Limb (tissue), 2 donors: ENCODE data around the gene SERPIND1.
"Not testable (repeated sequence)": the region's sequence is repeated elsewhere in the genome, so short reads cannot be mapped to it uniquely, and the experiment has no call there.

Source experiments
- DNase-seq, 2 donors: peaks; one replicate each; pipeline ENCODE4 v3.0.0-alpha.2; 2016; ENCODE audit errors: extremely low spot score in 2 of 2

The SERPIND1 gene

GRCh38 chr22:20811971-20812660, 38.2 kb downstream of the SERPIND1 start:
- DNase-seq, result no peak

- no peak for DNase-seq
These were observed 39.1 kb downstream of the SERPIND1 start for GRCh38 chr22:20813056-20813455.

- no peak for DNase-seq
These were observed 40.4 kb downstream of the SERPIND1 start for GRCh38 chr22:20814221-20814808.

- DNase-seq, result no peak
These were observed 41.7 kb downstream of the SERPIND1 start for GRCh38 chr22:20815477-20816050.

- DNase-seq, result no peak
These were observed 42.6 kb downstream of the SERPIND1 start for GRCh38 chr22:20816559-20816958.

- no peak for DNase-seq
These were observed 44.6 kb downstream of the SERPIND1 start for GRCh38 chr22:20818471-20818870.

- no peak for DNase-seq
These were observed 45.6 kb downstream of the SERPIND1 start for GRCh38 chr22:20819471-20819870.

- not testable (repeated sequence) for DNase-seq
These were observed 47.9 kb downstream of the SERPIND1 start for GRCh38 chr22:20821717-20822239.

- no peak for DNase-seq
These were observed 48.3 kb downstream of the SERPIND1 start for GRCh38 chr22:20822240-20822639.

- DNase-seq, result no peak
These were observed 49.4 kb downstream of the SERPIND1 start for GRCh38 chr22:20823264-20823663.

GRCh38 chr22:20825216-20825615, 51.3 kb downstream of the SERPIND1 start:
- not testable (repeated sequence) for DNase-seq

GRCh38 chr22:20825624-20826023, 51.7 kb downstream of the SERPIND1 start:
- DNase-seq, result no peak

GRCh38 chr22:20826373-20827152, 52.6 kb downstream of the SERPIND1 start:
- DNase-seq, result not testable (repeated sequence)

- no peak for DNase-seq
These were observed 55.7 kb downstream of the SERPIND1 start for GRCh38 chr22:20829491-20830134.

GRCh38 chr22:20833225-20833665, 59.3 kb downstream of the SERPIND1 start:
- no peak for DNase-seq

- DNase-seq, result no peak
These were observed 60.3 kb downstream of the SERPIND1 start for GRCh38 chr22:20834206-20834605.

GRCh38 chr22:20834725-20835124, 60.8 kb downstream of the SERPIND1 start:
- DNase-seq, result no peak
